ENCODE data around the gene SLC39A11.

SLC39A11 gene

GRCh38 chr17:72974605-72975232 lies 117.8 kb downstream of the SLC39A11 start:
- CTCF ChIA-PET: no interaction called here
- POLR2A ChIA-PET: no interaction called here
- TF ChIP-seq CTBP1 (IDR thresholded peaks at IDR 0.05; ENCODE audit: borderline replicate concordance): no peak
- TF ChIP-seq L3MBTL2 (conservative IDR thresholded peaks at IDR 0.05): no peak
- TF ChIP-seq ZNF384 (IDR thresholded peaks at IDR 0.05): no peak
- TF ChIP-seq TARDBP (IDR thresholded peaks at IDR 0.05): no peak
- TF ChIP-seq NFRKB (IDR thresholded peaks at IDR 0.05): no peak
- TF ChIP-seq LEF1 (IDR thresholded peaks at IDR 0.05; ENCODE audit: borderline replicate concordance): no peak
- TF ChIP-seq BHLHE40 (IDR thresholded peaks at IDR 0.05; ENCODE audit: borderline replicate concordance): no peak
- no peak for TF ChIP-seq FOXM1 (IDR thresholded peaks at IDR 0.05; ENCODE audit: borderline replicate concordance)
- no peak for TF ChIP-seq ELF4 (IDR thresholded peaks at IDR 0.05)
- TF ChIP-seq ARNT (IDR thresholded peaks at IDR 0.05): no peak
- TF ChIP-seq HDGF (IDR thresholded peaks at IDR 0.05; ENCODE audit: borderline replicate concordance): no peak
- no peak for TF ChIP-seq FOXA1 (IDR thresholded peaks at IDR 0.05)
- TF ChIP-seq SP1 (IDR thresholded peaks at IDR 0.05): no peak
- TF ChIP-seq FOXK2 (IDR thresholded peaks at IDR 0.05): no peak
- TF ChIP-seq SUZ12 (IDR thresholded peaks at IDR 0.05): no peak
- no peak for TF ChIP-seq PKNOX1 (IDR thresholded peaks at IDR 0.05)
- DNase-seq (ENCODE audit: extremely low spot score): no peak

DNA sequence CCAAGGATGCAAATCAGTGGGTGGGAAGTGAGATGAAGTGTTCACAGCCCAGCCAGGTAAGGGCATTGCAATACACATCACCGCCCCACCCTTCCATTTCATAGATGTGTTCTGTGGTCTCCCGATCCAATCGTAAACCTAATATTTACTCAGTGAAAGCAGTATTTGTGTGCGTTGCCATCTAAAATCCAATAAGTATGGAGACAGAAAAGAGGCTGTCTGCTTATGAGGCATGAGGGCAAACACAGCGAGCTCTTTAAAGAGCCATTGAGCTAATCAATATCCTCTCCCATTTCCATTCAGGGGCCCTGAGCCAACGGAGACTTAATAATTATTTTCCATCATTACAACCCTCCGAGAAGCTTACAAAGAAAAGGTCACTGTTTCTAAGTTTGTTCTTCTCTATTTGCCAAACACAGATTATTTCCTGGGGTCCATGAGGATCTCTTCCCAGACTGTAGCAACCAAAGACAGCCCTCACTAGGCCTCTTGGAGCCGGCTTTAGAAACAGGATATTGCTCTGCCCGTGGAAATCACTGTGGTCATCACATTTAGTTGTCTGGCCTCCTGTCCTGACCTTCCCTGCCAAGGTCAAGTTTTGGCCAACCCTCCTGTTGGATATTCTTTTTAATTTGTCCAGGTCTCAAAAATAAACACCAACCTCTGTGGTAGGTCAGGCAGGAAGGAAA lies 120.1 kb downstream of the SLC39A11 start:
- POLR2A ChIA-PET: no interaction called here

DNA sequence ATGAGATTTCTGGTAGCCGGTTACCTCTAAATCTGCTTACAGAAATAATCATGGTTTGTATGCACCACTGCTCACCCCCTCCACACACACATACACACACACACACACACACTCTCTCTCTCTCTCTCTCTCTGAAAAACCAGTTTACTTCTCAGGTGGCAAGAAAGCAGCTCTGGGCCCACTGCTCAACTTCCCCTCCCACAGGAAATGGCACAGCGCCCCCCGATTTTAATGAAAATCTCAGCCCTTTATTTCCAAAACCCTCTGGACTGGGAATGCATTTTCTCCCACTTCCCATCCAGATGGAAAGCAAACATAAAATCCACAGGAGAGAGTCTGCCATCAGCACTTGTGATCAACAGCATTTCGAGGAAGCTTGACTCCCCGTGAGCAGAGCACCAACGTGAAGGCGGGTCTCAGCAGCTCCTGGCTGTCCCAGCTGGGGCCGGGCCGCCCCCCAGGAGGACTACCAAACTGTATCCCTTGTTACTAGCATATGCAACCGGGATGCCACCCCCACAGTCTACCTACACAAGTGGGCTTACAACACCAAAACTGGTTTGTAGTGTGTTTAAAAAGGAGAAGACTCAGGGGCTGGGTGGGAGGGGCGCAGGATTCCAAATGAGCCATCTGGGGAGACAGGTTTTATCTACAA lies 121.1 kb downstream of the SLC39A11 start:
- no peak for TF ChIP-seq PKNOX1 (IDR thresholded peaks at IDR 0.05)
- CTCF ChIA-PET: interaction anchor here (0.7 kb wide), 1 partner anchor 15 kb away, joined by 3 read pairs; no protein-coding TSS in a partner anchor
- DNase-seq (ENCODE audit: extremely low spot score): no peak
- POLR2A ChIA-PET: no interaction called here

More for the DNA sequence above, 120.1 kb downstream of the SLC39A11 start:
- TF ChIP-seq TARDBP (IDR thresholded peaks at IDR 0.05) (no peak), FOXA1 (IDR thresholded peaks at IDR 0.05) (no peak), LEF1 (IDR thresholded peaks at IDR 0.05; ENCODE audit: borderline replicate concordance) (no peak), FOXK2 (IDR thresholded peaks at IDR 0.05) (no peak), PKNOX1 (IDR thresholded peaks at IDR 0.05) (no peak), ARNT (IDR thresholded peaks at IDR 0.05) (no peak), NFRKB (IDR thresholded peaks at IDR 0.05) (no peak), L3MBTL2 (conservative IDR thresholded peaks at IDR 0.05) (no peak), ZNF384 (IDR thresholded peaks at IDR 0.05) (no peak), BHLHE40 (IDR thresholded peaks at IDR 0.05; ENCODE audit: borderline replicate concordance) (no peak), SUZ12 (IDR thresholded peaks at IDR 0.05) (no peak), FOXM1 (IDR thresholded peaks at IDR 0.05; ENCODE audit: borderline replicate concordance) (no peak), SP1 (IDR thresholded peaks at IDR 0.05) (no peak), CTBP1 (IDR thresholded peaks at IDR 0.05; ENCODE audit: borderline replicate concordance) (no peak), HDGF (IDR thresholded peaks at IDR 0.05; ENCODE audit: borderline replicate concordance) (no peak), ELF4 (IDR thresholded peaks at IDR 0.05) (no peak)
- DNase-seq (ENCODE audit: extremely low spot score): no peak
- CTCF ChIA-PET: no interaction called here

GRCh38 chr17:72970797-72971196 lies 121.7 kb downstream of the SLC39A11 start:
- ChIA-PET CTCF (no interaction called here), POLR2A (no interaction called here)

More at GRCh38 chr17:72970797-72971196, 121.7 kb downstream of the SLC39A11 start:
- no peak for DNase-seq (ENCODE audit: extremely low spot score)
- no peak for TF ChIP-seq FOXM1 (IDR thresholded peaks at IDR 0.05; ENCODE audit: borderline replicate concordance)
- TF ChIP-seq CTBP1 (IDR thresholded peaks at IDR 0.05; ENCODE audit: borderline replicate concordance): no peak
- TF ChIP-seq SP1 (IDR thresholded peaks at IDR 0.05): no peak
- no peak for TF ChIP-seq FOXK2 (IDR thresholded peaks at IDR 0.05)
- no peak for TF ChIP-seq NFRKB (IDR thresholded peaks at IDR 0.05)
- TF ChIP-seq ELF4 (IDR thresholded peaks at IDR 0.05): no peak
- no peak for TF ChIP-seq ARNT (IDR thresholded peaks at IDR 0.05)
- TF ChIP-seq PKNOX1 (IDR thresholded peaks at IDR 0.05): no peak
- no peak for TF ChIP-seq BHLHE40 (IDR thresholded peaks at IDR 0.05; ENCODE audit: borderline replicate concordance)
- no peak for TF ChIP-seq TARDBP (IDR thresholded peaks at IDR 0.05)
- TF ChIP-seq L3MBTL2 (conservative IDR thresholded peaks at IDR 0.05): no peak
- no peak for TF ChIP-seq SUZ12 (IDR thresholded peaks at IDR 0.05)
- no peak for TF ChIP-seq HDGF (IDR thresholded peaks at IDR 0.05; ENCODE audit: borderline replicate concordance)
- TF ChIP-seq LEF1 (IDR thresholded peaks at IDR 0.05; ENCODE audit: borderline replicate concordance): no peak
- no peak for TF ChIP-seq ZNF384 (IDR thresholded peaks at IDR 0.05)
- TF ChIP-seq FOXA1 (IDR thresholded peaks at IDR 0.05): no peak
